GM23248 (cell line): ENCODE results near the gene PAOX.

Experiments used
- EZH2 ChIP-seq: fragments of 200-600 bp; sonication (generic); IDR thresholded peaks from 2 replicates; pipeline ENCODE4 v1.6.1; 2018; ENCODE audit warnings: antibody characterized with exemption, mild to moderate bottlenecking; ENCODE audit not compliant: insufficient read depth, poor library complexity, severe bottlenecking
- EZH2phosphoT487 ChIP-seq: fragments of 200-600 bp; sonication (generic); IDR thresholded peaks from 2 replicates; pipeline ENCODE4 v1.6.1; 2018; ENCODE audit warnings: antibody characterized with exemption, moderate library complexity, mild to moderate bottlenecking, low read depth; ENCODE audit not compliant: insufficient read depth

DNA sequence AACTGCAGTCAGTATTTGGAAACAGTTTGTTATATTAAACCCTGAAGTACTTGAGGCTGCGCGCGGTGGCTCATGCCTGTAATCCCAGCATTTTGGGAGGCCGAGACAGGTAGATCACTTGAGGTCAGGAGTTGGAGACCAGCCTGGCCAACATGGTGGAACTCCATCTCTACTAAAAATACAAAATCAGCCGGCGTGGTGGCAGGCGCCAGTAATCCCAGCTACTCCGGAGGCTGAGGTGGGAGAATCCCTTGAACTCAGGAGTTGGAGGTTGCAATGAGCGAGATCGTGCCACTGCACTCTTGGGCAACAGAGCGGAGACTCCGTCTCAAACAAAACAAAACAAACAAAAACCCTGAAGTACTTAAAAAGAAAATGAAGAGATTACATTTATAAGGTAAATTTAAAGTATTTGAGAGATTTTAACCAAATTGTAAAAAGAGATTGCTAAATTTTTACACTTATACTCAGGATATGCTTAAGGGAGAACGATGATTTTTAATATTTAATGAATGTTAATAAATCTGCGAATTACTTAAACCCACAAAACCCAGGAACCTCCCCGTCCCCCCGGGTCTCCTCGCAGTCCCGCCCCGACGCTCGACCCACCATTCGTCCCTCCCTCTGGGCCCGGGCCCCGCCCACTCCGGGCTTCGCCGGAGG lies 14.5 kb downstream of the PAOX start:
- TF ChIP-seq EZH2phosphoT487 (no peak), EZH2 (no peak)
